K562 (cell line): ENCODE data around the gene DBP. TPM values are rescaled to one million over a fixed set of nuclear protein-coding genes. Genes with fewer than 3 reads are reported as not detected.

Source experiments
- ARHGAP35 ChIP-seq: fragments of 450-650 bp; IDR thresholded peaks from 2 replicates; pipeline ENCODE4 v1.6.1; 2018; ENCODE audit not compliant: partially characterized antibody
- ARNT ChIP-seq, 2 experiments: fragments of 450-650 bp; IDR thresholded peaks; 2 replicates each; pipeline ENCODE4 v1.6.1; 2016; ENCODE audit warnings: mild to moderate bottlenecking in 1 of 2
- ATF7 ChIP-seq: fragments of 450-650 bp; IDR thresholded peaks from 2 replicates; pipeline ENCODE4 v1.7.1; 2014; ENCODE audit warnings: mild to moderate bottlenecking, moderate library complexity
- BRF1 ChIP-seq: IDR thresholded peaks from 3 replicates; pipeline ENCODE4 v1.6.1; 2011; ENCODE audit warnings: borderline replicate concordance, mild to moderate bottlenecking; ENCODE audit not compliant: insufficient read length; ENCODE audit errors: extremely low read depth
- DACH1 ChIP-seq: fragments of 450-650 bp; IDR thresholded peaks from 2 replicates; pipeline ENCODE4 v1.6.1; 2018; ENCODE audit not compliant: partially characterized antibody
- EP300 ChIP-seq: IDR thresholded peaks from 2 replicates; pipeline ENCODE4 v1.6.1; 2012; ENCODE audit warnings: low read length, improper control_type of control experiment
- EZH2 ChIP-seq: IDR thresholded peaks from 2 replicates; pipeline ENCODE4 v1.6.1; 2012; ENCODE audit warnings: low read depth, mild to moderate bottlenecking, inconsistent platforms, low read length, borderline replicate concordance
- FIP1L1 ChIP-seq: fragments of 200-400 bp; formaldehyde crosslinking; IDR thresholded peaks from 2 replicates; pipeline ENCODE4 v1.6.1; 2018; ENCODE audit warnings: mild to moderate bottlenecking, low read depth, low read length; ENCODE audit not compliant: poor library complexity, severe bottlenecking
- FOXJ2 ChIP-seq: fragments of 200-800 bp; sonication (Bioruptor generic); IDR thresholded peaks from 2 replicates; pipeline ENCODE4 v1.6.1; 2016; ENCODE audit warnings: missing genetic modification characterization, missing compliant biosample characterization
- FOXJ3 ChIP-seq: sonication (generic); formaldehyde crosslinking; IDR thresholded peaks from 2 replicates; pipeline ENCODE4 v1.4.0; 2020; ENCODE audit warnings: mild to moderate bottlenecking, missing genetic modification reagents
- JUN ChIP-seq, 2 experiments: sonication (generic) in 1 of 2; formaldehyde crosslinking in 1 of 2; IDR thresholded peaks; 2 replicates each; pipeline versions ENCODE4 v1.6.1 to v1.8.0; 2012 to 2022; ENCODE audit warnings: borderline replicate concordance in 2 of 2, mild to moderate bottlenecking in 2 of 2, improper control_type of control experiment in 1 of 2, low read depth in 1 of 2, low read length in 1 of 2, missing genetic modification reagents in 1 of 2
- KDM5B ChIP-seq: fragments of 200-600 bp; sonication (generic); IDR thresholded peaks from 2 replicates; pipeline ENCODE4 v1.6.1; 2012; ENCODE audit warnings: low read depth, mild to moderate bottlenecking, moderate library complexity, low read length, control low read depth, inconsistent platforms; ENCODE audit not compliant: insufficient replicate concordance
- MED1 ChIP-seq: sonication (generic); formaldehyde crosslinking; IDR thresholded peaks from 2 replicates; pipeline ENCODE4 v1.8.1; 2023; ENCODE audit warnings: missing genetic modification reagents, borderline replicate concordance
- MXD1 ChIP-seq: fragments of 250-450 bp; sonication (Bioruptor Pico); IDR thresholded peaks from 2 replicates; pipeline ENCODE4 v1.8.0; 2021; ENCODE audit warnings: borderline replicate concordance, mild to moderate bottlenecking, moderate library complexity; ENCODE audit not compliant: poor library complexity, severe bottlenecking
- NCOA4 ChIP-seq: fragments of 450-650 bp; IDR thresholded peaks from 2 replicates; pipeline ENCODE4 v1.6.1; 2018; ENCODE audit warnings: mild to moderate bottlenecking; ENCODE audit not compliant: partially characterized antibody
- PHTF2 ChIP-seq: fragments of 250-450 bp; sonication (Bioruptor Pico); IDR thresholded peaks from 2 replicates; pipeline ENCODE4 v1.5.0; 2021; ENCODE audit warnings: mild to moderate bottlenecking
- POLR2A ChIP-seq: fragments of 450-650 bp; conservative IDR thresholded peaks from 2 replicates; pipeline ENCODE4 v1.6.1; 2016
- RBM39 ChIP-seq: fragments of 200-400 bp; formaldehyde crosslinking; optimal IDR thresholded peaks from 2 replicates; pipeline ENCODE3; 2018; ENCODE audit warnings: low read depth, low read length
- RNF2 ChIP-seq: sonication (generic); IDR thresholded peaks from 2 replicates; pipeline ENCODE4 v1.6.1; 2016
- SRF ChIP-seq, 2 experiments: fragments of 250-450, 450-650 bp in 1 of 2; sonication (Bioruptor Pico) in 1 of 2; sonication (generic) in 1 of 2; formaldehyde crosslinking; IDR thresholded peaks; 2 replicates each; pipeline versions ENCODE4 v1.5.0 to v1.5.1; 2020 to 2022; ENCODE audit warnings: mild to moderate bottlenecking in 1 of 2, missing genetic modification reagents in 1 of 2
- STAG1 ChIP-seq: sonication (generic); formaldehyde crosslinking; IDR thresholded peaks from 2 replicates; pipeline ENCODE4 v1.5.0; 2020; ENCODE audit warnings: missing genetic modification reagents, borderline replicate concordance
- STAT5A ChIP-seq: IDR thresholded peaks from 2 replicates; pipeline ENCODE4 v1.6.1; 2012; ENCODE audit warnings: low read length, inconsistent platforms, borderline replicate concordance
- ZNF384 ChIP-seq: IDR thresholded peaks from 2 replicates; pipeline ENCODE4 v1.6.1; 2012; ENCODE audit warnings: low read depth, low read length, improper control_type of control experiment
- ZNF551 ChIP-seq: fragments of 250-450 bp; sonication (Bioruptor Pico); IDR thresholded peaks from 2 replicates; pipeline ENCODE4 v1.5.0; 2021; ENCODE audit warnings: mild to moderate bottlenecking, moderate library complexity
- ZNF589 ChIP-seq: fragments of 200-800 bp; sonication (Bioruptor generic); IDR thresholded peaks from 2 replicates; pipeline ENCODE4 v1.6.1; 2016; ENCODE audit warnings: low read depth, missing genetic modification characterization, missing compliant biosample characterization
- ZNF764 ChIP-seq: fragments of 250-450 bp; sonication (Bioruptor Pico); IDR thresholded peaks from 2 replicates; pipeline ENCODE4 v1.4.0; 2020; ENCODE audit warnings: low read depth, mild to moderate bottlenecking, moderate library complexity
- polyA plus RNA-seq, 8 experiments: library from polyadenylated mRNA; depleted of rRNA in 4 of 8; stranded (reverse) in 5 of 8; unstranded in 3 of 8; fragments of >200 nt; fragmentation: Nextera tagmentation in 2 of 8; fragmentation: Illumina TruSeq in 1 of 8; extraction: Ambion mirVana in 2 of 8; extraction: Trizol in 1 of 8; gene quantifications; 2 replicates each; pipeline versions ENCODE4 v1.2.1 to v1.2.3, GENCODE V29; 2011 to 2014; ENCODE audit warnings: inconsistent platforms in 1 of 8, missing spikeins in 1 of 8
- total RNA-seq, 7 experiments: library from RNA; depleted of rRNA in 6 of 7; stranded (reverse); fragments of >200 nt in 6 of 7; fragmentation: Illumina TruSeq in 2 of 7; extraction: Trizol in 2 of 7; gene quantifications; 2 replicates each; pipeline versions ENCODE4 v1.2.1 to v1.2.3, GENCODE V29; 2011 to 2021; ENCODE audit warnings: low replicate concordance in 1 of 7
- TF ChIP-seq, protein P1 (sequence below): IDR thresholded peaks from 2 replicates; pipeline ENCODE4 v1.6.1; 2011; ENCODE audit not compliant: insufficient read length; ENCODE audit errors: extremely low read depth
- TF ChIP-seq, protein P2 (sequence below): fragments of 450-650 bp; formaldehyde crosslinking; IDR thresholded peaks from 2 replicates; pipeline ENCODE4 v1.4.0; 2022; ENCODE audit warnings: missing genetic modification characterization

DBP gene
- total and polyA plus RNA-seq, 9 of the 15 experiments (the other 6 are each of a cell fraction or from before 2014, with no cell fraction given) = 0.25 to 5.5 (median 1.8) TPM

- TF ChIP-seq RBM39 (no peak), ZNF589 (CRISPR knock-in tag) (no peak), ZNF384 (no peak), MED1 (CRISPR knock-in tag) (no peak), SRF (CRISPR knock-in tag; IDR thresholded peaks at IDR 0.05) (no peak), ATF7 (no peak), PHTF2 (CRISPR knock-in tag) (no peak), ARHGAP35 (no peak), MXD1 (no peak), POLR2A (no peak), EP300 (no peak), BRF1 (no peak), FOXJ2 (tag) (no peak), EZH2 (no peak), ARNT (IDR thresholded peaks at IDR 0.05) (peak in 1 of 2 experiments; percentile 50; a peak in 1 of 4 replicates), STAT5A (no peak), RNF2 (no peak), ZNF551 (CRISPR knock-in tag) (no peak), FOXJ3 (CRISPR knock-in tag) (no peak), JUN (IDR thresholded peaks at IDR 0.05; ENCODE audit: borderline replicate concordance, low read depth, low read length) (no peak), JUN (CRISPR knock-in tag; IDR thresholded peaks at IDR 0.05; ENCODE audit: borderline replicate concordance) (no peak), FIP1L1 (no peak), STAG1 (CRISPR knock-in tag) (no peak), DACH1 (peak; percentile 5), NCOA4 (no peak), ZNF764 (CRISPR knock-in tag) (no peak), KDM5B (no peak)
- TF ChIP-seq, protein P1, sequence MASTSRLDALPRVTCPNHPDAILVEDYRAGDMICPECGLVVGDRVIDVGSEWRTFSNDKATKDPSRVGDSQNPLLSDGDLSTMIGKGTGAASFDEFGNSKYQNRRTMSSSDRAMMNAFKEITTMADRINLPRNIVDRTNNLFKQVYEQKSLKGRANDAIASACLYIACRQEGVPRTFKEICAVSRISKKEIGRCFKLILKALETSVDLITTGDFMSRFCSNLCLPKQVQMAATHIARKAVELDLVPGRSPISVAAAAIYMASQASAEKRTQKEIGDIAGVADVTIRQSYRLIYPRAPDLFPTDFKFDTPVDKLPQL = no peak
- TF ChIP-seq, protein P2, sequence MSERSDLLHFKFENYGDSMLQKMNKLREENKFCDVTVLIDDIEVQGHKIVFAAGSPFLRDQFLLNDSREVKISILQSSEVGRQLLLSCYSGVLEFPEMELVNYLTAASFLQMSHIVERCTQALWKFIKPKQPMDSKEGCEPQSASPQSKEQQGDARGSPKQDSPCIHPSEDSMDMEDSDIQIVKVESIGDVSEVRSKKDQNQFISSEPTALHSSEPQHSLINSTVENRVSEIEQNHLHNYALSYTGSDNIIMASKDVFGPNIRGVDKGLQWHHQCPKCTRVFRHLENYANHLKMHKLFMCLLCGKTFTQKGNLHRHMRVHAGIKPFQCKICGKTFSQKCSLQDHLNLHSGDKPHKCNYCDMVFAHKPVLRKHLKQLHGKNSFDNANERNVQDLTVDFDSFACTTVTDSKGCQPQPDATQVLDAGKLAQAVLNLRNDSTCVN (CRISPR knock-in tag) = peak; percentile 58; the same call in 1 of the 2 replicates
These were observed 17.2 kb downstream of the DBP start (continued) for GRCh38 chr19:48619692-48620585.
